HL-60/S4 (cell line): ENCODE data around the gene COQ8B.
"Not testable (repeated sequence)": the region's sequence is repeated elsewhere in the genome, so short reads cannot be mapped to it uniquely, and the experiment has no call there.

Source experiments
- in situ Hi-C: fragments of 300-500 bp; cut with MboI; formaldehyde crosslinking; loops from 2 replicates; pipeline ENCODE4 v1.14.3; 2022; ENCODE audit warnings: low sequenced_read_pairs

Gene COQ8B

DNA sequence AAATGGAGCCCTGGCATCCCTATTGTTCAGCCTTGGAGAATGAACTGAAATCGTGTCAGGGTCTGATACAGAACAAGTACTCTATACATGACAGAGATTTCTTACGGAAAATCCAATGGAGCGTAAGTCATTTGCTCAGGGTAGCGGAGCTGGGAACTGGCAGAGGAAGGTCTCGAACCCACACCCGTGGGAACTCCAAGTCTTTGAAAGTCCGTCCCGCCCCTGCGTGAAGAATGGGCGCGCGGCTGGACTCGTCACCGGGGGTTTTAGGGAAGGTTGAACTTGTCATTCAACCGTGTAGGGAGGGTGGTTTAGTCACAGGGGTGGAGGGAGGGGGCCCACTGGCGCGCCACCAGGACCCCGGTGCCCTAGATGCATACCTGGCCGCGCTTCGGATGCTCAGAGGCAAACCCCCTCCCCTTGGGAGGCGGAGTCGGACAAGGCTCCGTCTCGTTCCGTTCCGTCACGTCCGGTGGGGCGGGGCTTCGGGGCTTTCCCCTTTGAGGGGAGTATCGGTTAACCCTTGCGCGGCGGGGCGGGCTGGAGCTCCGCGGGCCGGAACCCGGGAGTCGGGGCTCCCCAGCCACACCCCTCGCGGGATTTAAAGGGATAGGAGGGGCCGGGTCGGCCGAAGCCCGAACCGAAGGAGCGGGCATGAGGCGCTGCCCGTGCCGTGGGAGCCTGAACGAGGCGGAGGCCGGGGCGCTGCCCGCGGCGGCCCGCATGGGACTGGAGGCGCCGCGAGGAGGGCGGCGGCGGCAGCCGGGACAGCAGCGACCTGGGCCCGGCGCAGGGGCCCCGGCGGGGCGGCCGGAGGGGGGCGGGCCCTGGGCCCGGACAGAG is at the start of gene COQ8B, which contains the start of gene ITPKC:
TSS of gene COQ8B (minus strand) at position 405 of the 843 bp plus-strand sequence. CDS start 2,254 bp downstream, outside the sequence.
TSS of gene ITPKC (plus strand) at position 631 of the 843 bp plus-strand sequence. CDS start at position 655, 24 bp downstream.
- in situ Hi-C loops, result no loop called here

DNA sequence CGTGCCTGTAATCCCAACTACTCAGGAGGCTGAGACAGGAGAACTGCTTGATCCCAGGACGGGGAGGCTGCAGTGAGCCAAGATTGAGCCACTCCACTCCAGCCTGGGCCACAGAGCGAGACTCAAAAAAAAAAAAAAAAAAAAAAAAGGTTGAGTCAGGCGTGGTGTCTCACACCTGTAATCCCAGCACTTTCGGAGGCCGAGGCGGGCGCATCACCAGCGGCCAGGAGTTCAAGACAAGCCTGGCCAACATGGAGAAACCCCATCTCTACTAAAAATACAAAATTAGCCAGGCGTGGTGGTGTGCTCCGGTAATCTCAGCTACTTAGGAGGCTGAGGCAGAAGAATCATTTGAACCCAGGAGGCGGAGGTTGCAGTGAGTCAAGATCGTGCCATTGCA is 49.7 kb upstream of the COQ8B start:
- in situ Hi-C loops, result not testable (repeated sequence)

DNA sequence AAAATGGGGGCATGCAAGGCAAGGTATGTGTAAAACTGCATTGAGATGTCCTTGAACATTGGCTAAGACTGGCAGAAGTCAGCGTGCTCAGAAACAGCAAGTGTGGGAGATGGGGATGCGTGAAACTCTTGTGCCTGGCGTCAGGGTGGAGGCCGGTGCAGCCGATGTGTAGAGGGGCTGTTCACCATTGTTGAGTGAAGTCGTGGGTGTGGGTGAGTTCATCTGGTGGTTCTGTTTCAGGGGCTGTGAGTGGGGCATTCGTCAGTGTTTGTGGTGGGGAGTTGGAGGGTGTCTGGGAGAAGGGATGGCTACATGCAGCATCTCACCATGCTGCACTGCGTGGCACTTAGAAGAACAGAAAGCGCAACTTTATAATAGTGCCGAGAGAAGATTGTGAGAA is 47.3 kb upstream of the COQ8B start:
- in situ Hi-C loops, result no loop called here

DNA sequence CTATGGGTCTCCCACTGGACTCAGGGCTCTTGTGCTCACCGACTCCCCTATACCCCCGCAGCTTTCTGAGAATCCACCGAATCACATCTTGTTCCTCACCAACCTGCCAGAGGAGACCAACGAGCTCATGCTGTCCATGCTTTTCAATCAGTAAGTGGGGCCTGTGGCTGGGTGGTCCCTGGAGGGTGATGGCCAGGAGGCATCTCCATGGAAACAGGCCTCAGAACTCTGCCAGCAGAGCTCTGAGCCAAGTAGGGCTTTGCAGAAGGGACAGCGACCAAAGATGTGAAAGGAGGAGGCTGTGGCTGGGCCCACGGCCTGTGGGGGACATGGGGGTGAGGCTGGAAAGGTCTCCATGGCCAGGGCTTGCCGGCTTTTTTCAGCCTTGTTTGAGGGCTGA is 46.8 kb upstream of the COQ8B start:
- in situ Hi-C loops, result no loop called here

DNA sequence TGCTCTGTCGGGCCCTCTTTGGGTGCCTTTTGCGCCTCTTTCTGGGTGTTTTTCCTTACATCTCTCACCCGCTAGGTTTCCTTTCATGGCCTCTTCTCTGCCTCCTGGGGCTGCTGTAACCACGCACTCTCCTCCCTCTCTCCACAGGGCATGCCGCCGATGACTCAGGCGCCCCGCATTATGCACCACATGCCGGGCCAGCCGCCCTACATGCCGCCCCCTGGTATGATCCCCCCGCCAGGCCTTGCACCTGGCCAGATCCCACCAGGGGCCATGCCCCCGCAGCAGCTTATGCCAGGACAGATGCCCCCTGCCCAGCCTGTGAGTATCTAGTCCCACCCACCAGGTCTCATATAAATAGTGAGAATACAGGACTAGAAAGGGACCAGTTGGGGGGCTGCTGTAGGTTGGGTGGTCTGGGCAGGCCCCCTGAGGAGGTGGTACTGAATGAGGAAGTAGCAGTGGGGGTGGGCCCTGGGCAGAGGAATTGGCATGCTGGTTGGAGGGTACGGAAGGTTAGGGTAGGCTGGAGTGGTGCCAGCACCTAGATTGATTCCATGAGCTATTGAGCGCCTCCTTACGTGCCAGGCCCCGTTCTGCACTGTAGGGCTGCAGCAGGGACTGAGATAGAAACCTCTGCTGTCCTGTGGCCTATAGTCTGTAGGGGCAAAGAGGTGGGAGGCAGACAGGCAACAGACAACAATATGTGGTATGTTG is 46.2 kb upstream of the COQ8B start:
- in situ Hi-C loops, result no loop called here

DNA sequence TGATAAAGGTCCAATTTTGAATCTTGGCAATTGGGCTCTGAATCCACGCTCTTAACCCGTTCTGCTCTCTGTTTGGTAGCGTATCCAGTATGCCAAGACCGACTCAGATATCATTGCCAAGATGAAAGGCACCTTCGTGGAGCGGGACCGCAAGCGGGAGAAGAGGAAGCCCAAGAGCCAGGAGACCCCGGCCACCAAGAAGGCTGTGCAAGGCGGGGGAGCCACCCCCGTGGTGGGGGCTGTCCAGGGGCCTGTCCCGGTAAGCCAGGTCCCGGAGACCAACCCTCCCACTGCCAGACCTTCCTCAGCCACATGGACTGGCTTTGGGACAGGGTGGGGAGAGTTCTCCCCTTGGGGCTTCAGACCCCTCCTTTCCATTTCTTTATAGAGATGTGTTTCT is 42.7 kb upstream of the COQ8B start:
- in situ Hi-C loops, result no loop called here

DNA sequence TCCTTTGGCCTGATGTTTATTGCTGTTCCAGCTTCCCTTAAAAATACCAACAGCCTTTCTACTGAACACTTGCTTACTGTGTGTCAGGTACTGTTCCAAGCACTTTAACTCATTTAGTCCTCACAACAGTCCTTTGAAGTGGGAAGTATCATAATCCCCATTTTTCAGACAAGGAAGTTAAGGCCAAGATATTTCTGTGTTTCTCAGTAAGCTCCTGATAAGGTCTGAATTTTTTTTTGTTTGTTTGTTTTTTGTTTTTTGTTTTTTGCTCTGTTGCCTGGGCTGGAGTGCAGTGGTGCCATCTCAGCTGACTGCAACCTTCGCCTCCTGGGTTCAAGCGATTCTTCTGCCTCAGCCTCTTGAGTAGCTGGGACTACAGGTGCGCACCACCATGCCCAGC is 41.8 kb upstream of the COQ8B start:
- in situ Hi-C loops, result no loop called here

DNA sequence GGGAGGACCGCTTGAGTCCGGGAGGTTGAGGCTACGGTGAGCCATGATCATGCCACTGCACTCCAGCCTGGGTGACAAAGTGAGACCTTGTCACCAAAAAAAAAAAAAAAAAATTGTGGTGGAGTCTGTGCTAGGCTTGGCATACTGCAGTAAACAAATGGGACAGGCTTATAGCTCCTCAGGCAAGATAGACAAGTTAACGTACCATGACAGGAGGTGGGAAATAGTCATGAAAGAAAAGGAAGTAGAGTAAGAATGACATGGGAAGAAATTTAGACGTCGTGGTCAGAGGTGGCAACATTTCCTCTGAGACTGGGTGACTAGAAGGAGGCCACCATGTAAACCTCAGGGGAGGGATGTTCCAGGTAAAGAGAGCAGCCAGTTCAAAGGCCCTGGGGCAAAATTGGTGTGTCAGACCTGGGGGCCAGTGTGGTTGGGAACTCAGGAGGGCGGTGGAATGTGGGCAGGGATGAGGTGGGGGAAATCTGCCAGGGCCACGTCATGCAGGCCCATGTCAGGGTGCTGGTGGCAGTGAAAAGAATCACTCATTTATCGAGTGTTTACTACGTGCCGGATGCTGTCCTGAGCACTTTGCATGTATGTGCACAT is 39.9 kb upstream of the COQ8B start:
- in situ Hi-C loops, result no loop called here

DNA sequence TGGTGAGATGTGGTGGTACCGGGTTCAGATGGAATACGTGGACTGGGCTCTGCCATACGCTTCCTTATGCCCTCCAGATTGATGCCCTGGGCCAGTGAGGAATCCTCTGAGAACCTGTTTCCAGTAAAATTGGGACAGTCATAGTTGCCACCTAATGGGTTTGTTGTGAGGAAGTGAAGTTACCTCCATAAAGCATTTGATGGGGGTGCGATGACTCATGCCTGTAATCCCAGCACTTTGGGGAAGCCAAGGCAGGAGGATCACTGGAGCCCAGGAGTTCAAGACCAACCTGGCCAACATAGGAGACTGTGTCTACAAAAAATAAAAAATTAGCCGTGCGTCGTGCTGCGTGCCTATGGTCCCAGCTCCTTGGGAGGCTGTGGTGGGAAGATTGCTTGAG is 39.1 kb upstream of the COQ8B start:
- in situ Hi-C loops, result no loop called here

DNA sequence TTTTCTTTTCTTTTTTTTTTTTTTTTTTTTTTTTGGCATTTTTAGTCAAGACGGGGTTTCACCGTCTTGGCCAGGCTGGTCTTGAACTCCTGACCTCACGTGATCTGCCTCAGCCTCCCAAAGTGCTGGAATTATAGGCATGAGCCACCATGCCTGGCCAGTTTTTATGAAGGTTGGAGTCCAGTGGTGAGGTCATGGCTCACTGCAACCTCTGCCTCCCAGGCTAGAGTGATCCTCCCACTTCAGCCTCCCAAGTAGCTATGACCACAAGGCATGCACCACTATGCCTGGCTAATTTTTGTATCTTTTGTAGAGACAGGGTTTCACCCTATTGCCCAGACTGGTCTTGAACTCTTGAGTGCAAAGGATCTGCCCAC is 38.5 kb upstream of the COQ8B start:
- in situ Hi-C loops, result no loop called here

DNA sequence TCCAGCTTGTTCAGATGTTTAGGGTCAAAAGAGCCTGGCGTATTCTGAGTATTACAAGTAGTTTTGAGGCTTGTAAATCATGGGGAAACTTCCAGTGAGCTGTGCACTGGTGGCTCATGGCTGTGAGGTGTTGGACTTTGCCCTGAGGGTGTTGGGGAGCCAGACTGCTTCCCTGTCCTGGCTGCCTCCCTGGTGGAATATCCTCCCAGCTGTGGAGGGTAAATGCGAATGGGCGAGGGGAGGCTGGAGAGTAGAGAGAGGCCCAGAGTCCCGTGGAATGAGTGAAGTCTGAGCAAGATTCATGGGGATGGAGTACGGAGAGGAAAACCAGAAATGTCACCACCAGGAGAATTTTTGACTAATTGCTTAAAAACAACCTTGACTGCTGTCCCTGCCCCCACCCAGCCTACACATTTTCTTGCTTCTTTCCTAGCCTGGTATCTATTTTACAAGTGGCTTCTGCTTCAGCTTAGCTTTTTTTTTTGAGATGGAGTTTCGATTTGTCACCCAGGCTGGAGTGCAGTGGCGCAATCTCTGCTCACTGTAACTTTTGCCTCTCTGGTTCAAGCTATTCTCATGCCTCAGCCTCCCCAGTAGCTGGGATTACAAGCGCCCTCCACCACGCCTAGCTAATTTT is 38.0 kb upstream of the COQ8B start:
- in situ Hi-C loops, result no loop called here

DNA sequence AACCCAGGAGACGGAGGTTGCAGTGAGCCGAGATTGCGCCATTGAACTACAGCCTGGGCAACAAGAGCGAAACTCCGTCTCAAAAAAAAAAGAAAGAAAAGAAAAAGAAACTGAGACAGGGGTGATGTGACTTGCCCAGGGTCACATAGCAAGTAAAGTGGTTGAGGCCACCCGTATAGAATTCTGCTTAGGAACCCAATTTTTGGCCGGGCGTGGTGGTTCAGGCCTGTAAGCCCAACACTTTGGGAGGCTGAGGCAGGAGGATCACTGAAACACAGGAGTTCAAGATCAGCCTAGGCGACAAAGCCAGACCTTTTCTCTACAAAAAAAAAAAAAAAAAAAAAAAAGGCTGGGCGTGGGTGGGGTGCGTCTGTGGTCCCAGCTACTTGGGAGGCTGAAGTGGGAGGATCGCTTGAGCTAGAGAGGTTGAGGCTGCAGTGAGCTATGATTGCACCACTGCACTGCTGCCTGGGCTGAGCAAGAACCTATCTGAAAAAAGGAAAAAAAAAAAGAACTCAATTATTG is 35.6 kb upstream of the COQ8B start:
- in situ Hi-C loops, result no loop called here

DNA sequence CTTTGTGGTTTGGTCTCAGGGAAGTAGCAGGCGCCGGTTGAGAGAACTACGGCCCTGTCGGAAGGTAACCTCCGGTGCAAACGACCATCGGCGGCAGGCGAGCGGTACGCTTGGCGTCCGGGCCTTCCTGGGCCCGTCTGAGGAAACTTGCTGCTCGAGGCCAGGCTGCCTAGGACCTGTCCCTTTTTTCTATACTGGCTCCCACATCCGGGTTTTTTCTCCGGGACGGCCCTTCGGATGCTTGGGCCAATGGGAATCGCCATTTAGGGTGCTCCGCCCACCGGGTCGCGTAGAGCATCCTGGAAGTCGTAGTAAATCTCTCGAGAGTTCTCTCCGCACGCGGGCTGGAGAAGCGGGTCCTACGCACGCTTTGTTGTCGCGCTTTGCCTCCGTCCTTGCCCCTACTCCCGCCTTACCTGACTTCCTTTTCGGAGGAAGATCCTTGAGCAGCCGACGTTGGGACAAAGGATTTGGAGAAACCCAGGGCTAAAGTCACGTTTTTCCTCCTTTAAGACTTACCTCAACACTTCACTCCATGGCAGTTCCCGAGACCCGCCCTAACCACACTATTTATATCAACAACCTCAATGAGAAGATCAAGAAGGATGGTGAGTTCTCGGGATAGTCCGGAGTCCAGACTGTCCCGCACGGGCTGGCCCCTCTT is 34.3 kb upstream of the COQ8B start, which contains the start of gene SNRPA:
TSS of gene SNRPA (plus strand) at position 330 of the 664 bp plus-strand sequence. CDS start at position 536, 206 bp downstream.
- in situ Hi-C loops, result no loop called here

DNA sequence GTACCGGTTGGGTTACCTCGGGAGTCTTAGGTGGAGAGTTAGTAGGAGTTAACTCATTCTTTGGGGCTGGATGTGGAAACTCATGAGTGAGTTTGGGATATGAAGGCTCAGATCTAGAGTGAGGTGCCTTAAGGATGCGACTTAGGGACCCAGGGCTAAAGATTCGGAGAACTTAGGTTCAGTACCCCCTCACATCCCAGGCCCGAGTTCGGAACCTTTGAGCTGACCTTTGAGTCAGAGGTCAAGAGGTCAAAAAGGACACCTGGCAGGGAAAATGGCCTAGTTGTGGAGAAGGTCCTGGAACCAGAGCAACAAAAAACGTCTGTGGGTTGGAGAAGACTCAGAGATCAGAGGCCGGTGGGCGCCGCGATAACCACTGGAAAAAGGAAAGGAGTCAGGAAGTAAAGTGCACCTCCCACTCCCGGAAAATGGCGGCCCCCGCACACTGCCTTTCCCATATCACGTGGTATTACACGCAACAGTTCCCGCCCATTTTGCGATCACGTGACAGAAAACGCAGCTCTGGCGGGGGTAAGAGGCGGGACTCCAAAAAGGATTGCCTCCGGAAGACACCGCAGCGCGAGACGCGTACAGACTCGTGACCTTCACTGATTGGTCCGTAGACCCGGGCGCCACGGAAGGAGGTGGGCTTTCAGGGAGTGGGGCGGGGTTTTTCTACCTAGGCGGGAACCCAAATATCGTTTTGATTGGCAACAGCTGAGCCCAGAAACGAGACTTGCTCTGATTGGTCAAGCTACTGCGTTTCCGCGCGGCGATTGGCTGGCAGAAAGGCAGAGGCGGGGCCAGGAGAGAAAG is 33.6 kb upstream of the COQ8B start, which contains the start of gene ACTMAP:
TSS of gene ACTMAP (minus strand) at position 420 of the 816 bp plus-strand sequence. CDS start 674 bp downstream, outside the sequence.
- in situ Hi-C loops, result no loop called here

DNA sequence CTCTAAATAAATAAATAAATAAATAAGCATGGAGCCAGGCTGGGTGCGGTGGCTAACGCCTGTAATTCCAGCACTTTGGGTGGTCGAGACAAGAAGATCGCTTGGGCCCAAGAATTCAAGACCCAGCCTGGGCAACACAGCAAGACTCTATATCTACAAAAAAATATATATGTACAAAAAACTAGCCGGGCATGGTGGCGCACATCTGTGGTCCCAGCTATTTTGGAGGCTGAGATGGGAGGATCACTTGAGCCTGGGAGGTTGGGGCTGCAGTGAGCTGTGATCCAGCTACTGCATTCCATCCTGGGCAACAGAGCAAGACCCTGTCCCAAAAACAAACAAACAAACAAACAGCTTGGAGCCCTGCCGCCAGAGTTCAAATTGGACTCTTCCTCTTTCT is 30.9 kb upstream of the COQ8B start:
- in situ Hi-C loops, result no loop called here

DNA sequence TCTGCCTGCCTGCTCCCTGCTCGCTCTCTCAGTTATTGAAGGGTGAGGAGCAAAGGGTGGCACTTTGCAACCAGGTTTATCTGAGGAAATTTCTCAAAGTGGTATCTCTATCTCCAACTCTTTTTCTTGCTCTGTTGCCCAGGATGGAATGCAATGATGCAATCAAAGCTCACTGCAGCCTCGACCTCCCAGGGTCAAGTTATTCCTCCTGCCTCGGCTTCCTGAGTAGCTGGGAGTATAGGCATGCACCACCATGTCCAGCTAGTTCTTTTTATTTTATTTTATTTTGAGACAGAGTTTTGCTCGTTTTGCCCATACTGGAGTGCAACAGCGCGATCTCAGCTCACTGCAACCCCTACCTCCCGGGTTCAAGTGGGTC is 28.7 kb upstream of the COQ8B start:
- in situ Hi-C loops, result no loop called here

DNA sequence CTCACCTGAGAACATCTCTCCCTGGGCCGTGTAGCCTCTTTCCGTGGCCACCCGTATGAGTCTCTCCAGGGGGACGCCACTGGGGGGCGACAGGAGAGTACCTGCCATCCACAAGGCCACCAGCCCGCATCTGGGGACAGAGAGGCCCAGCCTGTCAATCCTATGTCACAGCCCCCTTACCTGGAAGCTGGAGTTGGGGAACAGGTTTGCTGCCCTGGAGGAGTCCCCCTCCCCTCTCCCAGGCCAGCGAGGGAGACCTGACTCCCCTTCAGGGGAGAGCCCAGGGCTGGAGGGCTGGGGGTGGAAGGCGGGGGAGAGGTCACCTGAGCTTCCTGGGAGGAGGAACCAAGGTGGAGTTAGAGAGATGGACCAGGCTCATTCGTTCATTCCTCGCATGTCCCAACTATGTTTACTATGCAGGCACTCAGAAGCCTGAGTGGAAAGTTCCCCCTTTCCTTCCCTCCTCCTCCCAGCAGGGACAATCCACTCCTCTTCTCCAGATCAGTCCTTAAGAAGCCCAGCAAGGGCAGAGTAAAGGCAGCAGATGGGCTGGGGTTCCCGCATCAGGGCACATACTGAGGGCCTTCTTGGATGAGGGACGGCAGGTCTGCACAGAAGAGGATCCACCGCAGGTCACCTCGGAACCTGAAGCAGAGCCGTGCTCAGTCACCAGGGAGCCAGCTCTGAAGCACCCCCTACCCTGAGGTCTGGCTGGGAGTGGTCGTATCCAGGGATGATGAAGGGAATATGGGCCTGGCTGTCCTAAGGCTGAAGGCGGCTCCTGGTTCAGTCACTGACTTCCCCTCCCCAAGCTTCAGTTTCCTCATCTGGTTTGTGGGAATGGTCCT is 28.1 kb upstream of the COQ8B start:
- in situ Hi-C loops, result no loop called here

DNA sequence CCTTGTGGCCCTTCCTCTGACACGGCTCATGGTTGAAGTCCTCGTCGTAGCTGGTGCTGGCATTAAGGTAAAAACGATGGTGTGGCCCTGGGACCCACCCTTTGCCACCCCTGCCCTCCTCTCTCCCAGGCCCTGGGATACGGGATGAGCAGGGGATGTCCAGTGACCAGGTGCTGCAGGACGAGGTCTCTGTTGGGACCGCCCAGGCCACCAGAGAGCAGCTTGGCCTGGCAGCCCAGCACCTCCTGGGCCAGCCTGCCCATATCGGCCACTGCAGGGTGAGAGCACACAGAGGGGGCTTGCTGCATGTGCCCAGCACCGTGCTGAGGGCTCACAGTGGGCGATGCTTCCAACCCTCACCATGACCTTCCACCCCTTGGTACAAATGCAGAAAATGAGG is 27.2 kb upstream of the COQ8B start:
- in situ Hi-C loops, result no loop called here

DNA sequence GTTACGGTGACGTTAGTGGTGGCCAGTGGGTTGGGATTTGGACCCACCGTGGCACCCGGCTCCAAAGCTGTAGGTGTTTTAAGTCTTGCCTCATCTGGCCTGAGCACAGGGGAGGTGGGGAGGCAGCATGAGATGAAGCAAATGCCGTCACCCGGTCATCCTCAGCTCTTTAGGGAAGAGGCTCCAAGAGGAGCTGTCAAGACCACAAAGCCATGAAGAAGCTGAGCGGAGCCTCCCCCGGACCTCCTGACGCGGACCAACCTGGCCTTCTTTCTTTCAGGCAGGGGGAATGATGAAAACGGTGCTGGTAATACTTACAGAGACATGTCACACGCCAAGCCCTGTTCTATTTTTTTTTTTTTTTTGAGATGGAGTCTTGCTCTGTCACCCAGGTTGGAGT is 26.2 kb upstream of the COQ8B start:
- in situ Hi-C loops, result no loop called here
